Liver (tissue), 9 donors: Measurements from ENCODE around the gene PCYT2. TPM values are rescaled to one million over a fixed set of nuclear protein-coding genes. Genes with fewer than 3 reads are reported as not detected.

Source experiments
- DNase-seq: peaks from one replicate; pipeline ENCODE4 v3.0.0-alpha.2; 2017; ENCODE audit warnings: low spot score
- H3K27ac ChIP-seq, 2 donors: one replicate each; pipeline ENCODE4 v1.7.0; 2013; ENCODE audit warnings: inconsistent platforms in 2 of 2, low read length in 2 of 2, control low read depth in 1 of 2, low read depth in 1 of 2, mild to moderate bottlenecking in 1 of 2
- H3K27me3 ChIP-seq, 4 donors: one replicate each; pipeline versions ENCODE4 v1.6.1 to v1.7.0; 2013; ENCODE audit warnings: low read length in 3 of 4, inconsistent platforms in 1 of 4, mild to moderate bottlenecking in 1 of 4, moderate library complexity in 1 of 4; ENCODE audit not compliant: control insufficient read depth in 4 of 4, insufficient read depth in 4 of 4
- H3K36me3 ChIP-seq, 4 donors: one replicate each; pipeline versions ENCODE4 v1.6.1 to v1.7.0; 2013; ENCODE audit warnings: low read length in 3 of 4, mild to moderate bottlenecking in 3 of 4, low read depth in 1 of 4, moderate library complexity in 1 of 4; ENCODE audit not compliant: control insufficient read depth in 4 of 4, insufficient read depth in 3 of 4
- H3K4me1 ChIP-seq, 4 donors: one replicate each; pipeline versions ENCODE4 v1.6.1 to v1.7.0; 2013; ENCODE audit warnings: low read length in 3 of 4, mild to moderate bottlenecking in 3 of 4, moderate library complexity in 1 of 4; ENCODE audit not compliant: control insufficient read depth in 4 of 4, insufficient read depth in 4 of 4
- H3K4me3 ChIP-seq, 3 donors: one replicate each; pipeline versions ENCODE4 v1.6.1 to v1.7.0; 2013; ENCODE audit warnings: low read length in 3 of 3, control low read depth in 1 of 3, low read depth in 1 of 3, mild to moderate bottlenecking in 1 of 3
- H3K9ac ChIP-seq, 2 donors: one replicate each; pipeline ENCODE4 v1.7.0; 2013; ENCODE audit warnings: low read length in 2 of 2, mild to moderate bottlenecking in 2 of 2, moderate library complexity in 2 of 2, control low read depth in 1 of 2, low read depth in 1 of 2
- H3K9me3 ChIP-seq, 4 donors: one replicate each; pipeline versions ENCODE4 v1.6.1 to v1.7.0; 2013; ENCODE audit warnings: low read length in 3 of 4; ENCODE audit not compliant: control insufficient read depth in 4 of 4
- ATF3 ChIP-seq: IDR thresholded peaks from 2 replicates; pipeline ENCODE4 v1.6.1; 2016; ENCODE audit warnings: antibody characterized with exemption
- CTCF ChIP-seq: fragments of 150-350 bp; IDR thresholded peaks from 2 replicates; pipeline ENCODE4 v1.5.1; 2017; ENCODE audit warnings: improper control_type of control experiment, low read depth, low read length; ENCODE audit not compliant: missing input control
- EGR1 ChIP-seq, 2 donors: IDR thresholded peaks; 2 replicates each; pipeline ENCODE4 v1.6.1; 2016 to 2018; ENCODE audit warnings: antibody characterized with exemption in 2 of 2, low read depth in 2 of 2
- FOXA1 ChIP-seq: IDR thresholded peaks from 2 replicates; pipeline ENCODE4 v1.6.1; 2016; ENCODE audit warnings: antibody characterized with exemption
- FOXA2 ChIP-seq: IDR thresholded peaks from 2 replicates; pipeline ENCODE4 v1.6.1; 2016; ENCODE audit warnings: antibody characterized with exemption
- GABPA ChIP-seq, 2 donors: IDR thresholded peaks in 1 of 2; conservative IDR thresholded peaks in 1 of 2; 2 replicates each; pipeline ENCODE4 v1.6.1; 2016; ENCODE audit warnings: antibody characterized with exemption in 2 of 2, mild to moderate bottlenecking in 1 of 2, moderate library complexity in 1 of 2
- HNF4A ChIP-seq, 2 donors: conservative IDR thresholded peaks; 2 replicates each; pipeline ENCODE4 v1.6.1; 2016; ENCODE audit warnings: antibody characterized with exemption in 2 of 2, mild to moderate bottlenecking in 2 of 2
- HNF4G ChIP-seq: IDR thresholded peaks from 2 replicates; pipeline ENCODE4 v1.6.1; 2016; ENCODE audit warnings: antibody characterized with exemption
- JUND ChIP-seq, 2 donors: IDR thresholded peaks; 2 replicates each; pipeline ENCODE4 v1.6.1; 2016; ENCODE audit warnings: antibody characterized with exemption in 2 of 2
- MAX ChIP-seq: IDR thresholded peaks from 2 replicates; pipeline ENCODE4 v1.6.1; 2016; ENCODE audit warnings: antibody characterized with exemption
- NR2F2 ChIP-seq: IDR thresholded peaks from 2 replicates; pipeline ENCODE4 v1.6.1; 2016; ENCODE audit warnings: antibody characterized with exemption
- RAD21 ChIP-seq, 2 donors: IDR thresholded peaks; 2 replicates each; pipeline ENCODE4 v1.6.1; 2016; ENCODE audit warnings: antibody characterized with exemption in 2 of 2, mild to moderate bottlenecking in 2 of 2
- REST ChIP-seq: IDR thresholded peaks from 2 replicates; pipeline ENCODE4 v1.6.1; 2016; ENCODE audit warnings: antibody characterized with exemption, mild to moderate bottlenecking
- RXRA ChIP-seq, 2 donors: IDR thresholded peaks; 2 replicates each; pipeline ENCODE4 v1.6.1; 2017 to 2018; ENCODE audit warnings: antibody characterized with exemption in 2 of 2, mild to moderate bottlenecking in 1 of 2
- SP1 ChIP-seq: IDR thresholded peaks from 2 replicates; pipeline ENCODE4 v1.6.1; 2018; ENCODE audit warnings: antibody characterized with exemption, mild to moderate bottlenecking
- TAF1 ChIP-seq: conservative IDR thresholded peaks from 2 replicates; pipeline ENCODE4 v1.6.1; 2016; ENCODE audit warnings: antibody characterized with exemption, mild to moderate bottlenecking
- YY1 ChIP-seq: IDR thresholded peaks from 2 replicates; pipeline ENCODE4 v1.6.1; 2016; ENCODE audit warnings: antibody characterized with exemption, mild to moderate bottlenecking
- ZBTB33 ChIP-seq: IDR thresholded peaks from 2 replicates; pipeline ENCODE4 v1.6.1; 2016; ENCODE audit warnings: antibody characterized with exemption
- WGBS: extraction: QIAGEN DNeasy Blood & Tissue Kit; methylation state at CpG from one replicate; pipeline ENCODE4 v1.1.7; 2013; 5-methylcytosine and 5-hydroxymethylcytosine counted together
- polyA plus RNA-seq, 2 donors: library from polyadenylated mRNA; stranded (reverse) in 1 of 2; unstranded in 1 of 2; fragments of 200-250 nt in 1 of 2; fragments of >200 nt in 1 of 2; fragmentation: Nextera tagmentation in 1 of 2; extraction: Ambion mirVana in 1 of 2; gene quantifications; one replicate each; pipeline versions ENCODE4 v1.2.1 to v1.2.3, GENCODE V29; 2013 to 2015
- total RNA-seq, 2 donors: library from RNA; depleted of rRNA; stranded (reverse); fragments of >200 nt; gene quantifications; one replicate each; pipeline ENCODE4 v1.2.3, GENCODE V29; 2014
- donor health status: healthy.
- donor health status: healthy.
- donor health status: healthy.
- donor health status: healthy.
- donor health status: healthy.

The PCYT2 gene
- total and polyA plus RNA-seq, 4 donors, result 63.9 to 101 (median 88.4) TPM

GRCh38 chr17:81911969-81912368, 770 bp upstream of the PCYT2 start:
- TF ChIP-seq EGR1 (IDR thresholded peaks at IDR 0.05; ENCODE audit: low read depth in 2 of 2) (no peak), CTCF (no peak), RAD21 (IDR thresholded peaks at IDR 0.05) (no peak), HNF4G (no peak), YY1 (no peak), ATF3 (no peak), HNF4A (conservative IDR thresholded peaks at IDR 0.05) (no peak), FOXA2 (no peak), SP1 (no peak), RXRA (IDR thresholded peaks at IDR 0.05) (no peak), TAF1 (no peak), MAX (no peak), ZBTB33 (no peak), GABPA (IDR thresholded peaks at IDR 0.05 in 1 of 2, conservative IDR thresholded peaks at IDR 0.05 in 1 of 2) (no peak), JUND (IDR thresholded peaks at IDR 0.05) (no peak)
- Histone ChIP-seq H3K9me3 (no peaks in the 10 kb centered on the region), H3K36me3 (peaks cover 17 to 45% (median 23%) of the 10 kb centered on the region in 4 donors), H3K9ac (no peak overlapping the region), H3K4me3 (no peak overlapping the region), H3K27me3 (no peaks in the 10 kb centered on the region), H3K27ac (peak overlapping the region; percentile 16 to 46), H3K4me1 (peaks cover 12 to 41% (median 21%) of the 10 kb centered on the region in 4 donors)
- WGBS, result 78% methylated on average over 19 of the region's 19 CpGs
- DNase-seq, result no peak

- Histone ChIP-seq H3K4me3 (peak overlapping the region; percentile 76 to 90 (median 87)), H3K36me3 (peaks cover 17 to 52% (median 29%) of the 10 kb centered on the region in 4 donors), H3K9ac (peak overlapping the region; percentile 68 to 72), H3K9me3 (no peaks in the 10 kb centered on the region), H3K27ac (peak overlapping the region; percentile 85 to 86), H3K4me1 (peaks cover 8 to 37% (median 16%) of the 10 kb centered on the region in 4 donors), H3K27me3 (no peaks in the 10 kb centered on the region)
- WGBS, result under 1% methylated on average over 55 of the region's 55 CpGs
- TF ChIP-seq YY1, result no peak
- TF ChIP-seq FOXA2, result no peak
- no peak for TF ChIP-seq HNF4A (conservative IDR thresholded peaks at IDR 0.05)
- TF ChIP-seq HNF4G, result no peak
- TF ChIP-seq TAF1, result no peak
- no peak for TF ChIP-seq MAX
- TF ChIP-seq REST, result no peak
- no peak for TF ChIP-seq EGR1 (IDR thresholded peaks at IDR 0.05; ENCODE audit: low read depth in 2 of 2)
- no peak for TF ChIP-seq JUND (IDR thresholded peaks at IDR 0.05)
- no peak for TF ChIP-seq ATF3
- TF ChIP-seq NR2F2, result no peak
- no peak for TF ChIP-seq ZBTB33
- TF ChIP-seq SP1, result no peak
- no peak for TF ChIP-seq CTCF
- no peak for TF ChIP-seq FOXA1
- DNase-seq, result no peak
Measured at GRCh38 chr17:81910840-81911276, 341 bp downstream of the PCYT2 start.
